K562 (cell line): ENCODE data around the gene HLA-DQB1. TPM values are rescaled to one million over a fixed set of nuclear protein-coding genes. Genes with fewer than 3 reads are reported as not detected.

ENCODE experiments used
- ARID4B ChIP-seq: sonication (generic); formaldehyde crosslinking; IDR thresholded peaks from 2 replicates; pipeline ENCODE4 v1.8.0; 2022; ENCODE audit warnings: mild to moderate bottlenecking, missing genetic modification reagents
- HMBOX1 ChIP-seq: sonication (generic); IDR thresholded peaks from 2 replicates; pipeline ENCODE4 v1.6.1; 2016
- ZFP36 ChIP-seq: fragments of 150-350 bp; IDR thresholded peaks from 2 replicates; pipeline ENCODE4 v1.6.1; 2018; ENCODE audit warnings: low read length, low read depth; ENCODE audit not compliant: partially characterized antibody
- polyA plus RNA-seq, 8 experiments: library from polyadenylated mRNA; depleted of rRNA in 4 of 8; stranded (reverse) in 5 of 8; unstranded in 3 of 8; fragments of >200 nt; fragmentation: Nextera tagmentation in 2 of 8; fragmentation: Illumina TruSeq in 1 of 8; extraction: Ambion mirVana in 2 of 8; extraction: Trizol in 1 of 8; gene quantifications; 2 replicates each; pipeline versions ENCODE4 v1.2.1 to v1.2.3, GENCODE V29; 2011 to 2014; ENCODE audit warnings: inconsistent platforms in 1 of 8, missing spikeins in 1 of 8
- total RNA-seq, 7 experiments: library from RNA; depleted of rRNA in 6 of 7; stranded (reverse); fragments of >200 nt in 6 of 7; fragmentation: Illumina TruSeq in 2 of 7; extraction: Trizol in 2 of 7; gene quantifications; 2 replicates each; pipeline versions ENCODE4 v1.2.1 to v1.2.3, GENCODE V29; 2011 to 2021; ENCODE audit warnings: low replicate concordance in 1 of 7

Gene HLA-DQB1
- total and polyA plus RNA-seq, 9 of the 15 experiments (the other 6 are each of a cell fraction or from before 2014, with no cell fraction given) = 0.29 TPM; not detected in 8

- TF ChIP-seq ARID4B (no peak), ZFP36 (no peak), HMBOX1 (no peak)
Observed at GRCh38 chr6:32610682-32611296, 55.7 kb downstream of the HLA-DQB1 start (continued).
